ENCODE measurements around the gene RNU1-2.
A peak's percentile ranks its signal among the peaks of the same experiment; 100 is the strongest.
"Not testable (repeated sequence)": the region's sequence is repeated elsewhere in the genome, so short reads cannot be mapped to it uniquely, and the experiment has no call there.

Gene RNU1-2

DNA sequence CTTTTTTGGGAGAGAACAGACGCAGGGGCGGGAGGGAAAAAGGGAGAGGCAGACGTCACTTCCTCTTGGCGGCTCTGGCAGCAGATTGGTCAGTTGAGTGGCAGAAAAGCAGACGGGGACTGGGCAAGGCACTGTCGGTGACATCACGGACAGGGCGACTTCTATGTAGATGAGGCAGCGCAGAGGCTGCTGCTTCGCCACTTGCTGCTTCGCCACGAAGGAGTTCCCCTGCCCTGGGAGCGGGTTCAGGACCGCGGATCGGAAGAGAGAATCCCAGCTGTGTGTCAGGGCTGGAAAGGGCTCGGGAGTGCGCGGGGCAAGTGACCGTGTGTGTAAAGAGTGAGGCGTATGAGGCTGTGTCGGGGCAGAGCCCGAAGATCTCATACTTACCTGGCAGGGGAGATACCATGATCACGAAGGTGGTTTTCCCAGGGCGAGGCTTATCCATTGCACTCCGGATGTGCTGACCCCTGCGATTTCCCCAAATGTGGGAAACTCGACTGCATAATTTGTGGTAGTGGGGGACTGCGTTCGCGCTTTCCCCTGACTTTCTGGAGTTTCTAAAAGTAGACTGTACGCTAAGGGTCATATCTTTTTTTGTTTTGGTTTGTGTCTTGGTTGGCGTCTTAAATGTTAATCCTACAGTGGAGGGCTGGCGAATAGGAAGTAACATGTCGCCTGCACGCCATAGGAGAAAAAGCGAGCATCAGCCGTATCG, at the start of gene RNU1-2:
TSS of gene RNU1-2 (plus strand) at position 383 of the 718 bp plus-strand sequence.
- peak in 1 of 2 donors; percentile 83 for DNase-seq (ENCODE audit: low read depth in 2 of 2)

DNA sequence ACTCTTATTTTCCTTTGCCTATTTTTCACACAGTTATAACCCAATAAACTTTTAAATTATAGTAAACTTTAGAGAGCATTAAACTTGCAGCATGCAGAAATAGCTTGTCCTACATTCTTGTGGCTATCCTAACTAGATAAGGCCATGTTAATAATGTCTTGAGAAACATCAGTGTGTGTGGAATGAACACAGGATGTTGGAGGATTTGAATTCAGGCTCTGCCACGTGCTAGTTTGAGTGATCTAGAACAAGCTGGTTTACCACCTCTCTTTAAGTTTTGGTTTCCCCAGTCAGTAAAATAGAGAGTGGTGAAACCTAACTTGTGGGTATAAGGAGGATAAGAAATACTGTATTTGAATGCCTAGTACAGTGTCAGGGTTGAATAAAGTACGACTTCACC, 39.6 kb upstream of the RNU1-2 start:
- not testable (repeated sequence) for DNase-seq (ENCODE audit: low read depth in 2 of 2)

DNA sequence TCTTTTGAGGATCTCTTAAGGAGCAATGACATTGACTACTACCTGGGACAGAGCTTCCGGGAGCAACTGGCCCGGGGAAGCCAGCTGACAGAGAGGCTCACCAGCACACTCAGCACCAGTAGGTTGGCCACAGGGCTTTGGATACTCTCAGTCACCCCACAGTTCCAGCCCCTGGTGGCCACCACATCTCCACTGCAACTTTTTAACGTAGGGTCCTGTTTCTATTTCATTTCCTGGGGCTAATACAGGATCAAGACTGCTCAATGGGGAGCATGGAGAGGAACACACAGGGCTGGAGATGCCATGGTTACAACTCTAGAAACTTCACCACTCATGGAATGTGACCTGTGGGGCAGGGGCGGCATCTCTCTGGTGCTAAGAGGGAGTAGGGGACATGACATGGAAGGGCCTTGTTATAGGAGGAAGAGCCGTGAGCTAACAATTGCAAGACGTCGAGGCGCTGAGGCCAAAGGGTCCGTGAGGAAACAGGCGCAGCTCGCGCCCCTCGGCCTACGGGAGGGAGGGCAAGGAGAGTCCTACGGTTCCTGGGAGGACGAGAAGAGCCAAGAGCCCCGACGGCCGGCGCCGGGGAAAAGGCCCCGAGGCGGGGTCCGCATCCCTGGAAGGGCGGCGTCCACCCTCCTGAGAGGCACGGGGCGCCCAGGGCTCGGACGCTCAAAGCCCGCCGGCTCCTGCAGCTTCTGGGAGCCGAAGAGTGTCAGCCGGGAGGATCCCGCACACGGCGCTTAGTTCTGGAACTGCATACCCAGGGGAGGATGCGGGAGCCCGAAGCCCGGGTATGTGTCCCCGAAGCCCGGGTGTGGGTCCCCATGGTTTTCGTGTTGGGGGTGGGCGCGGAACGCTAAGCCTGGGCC, 36.4 kb upstream of the RNU1-2 start:
- not testable (repeated sequence) for DNase-seq (ENCODE audit: low read depth in 2 of 2)

- not testable (repeated sequence) for DNase-seq (ENCODE audit: low read depth in 2 of 2)
Observed at GRCh38 chr1:16860048-16860447, 35.7 kb upstream of the RNU1-2 start.

DNA sequence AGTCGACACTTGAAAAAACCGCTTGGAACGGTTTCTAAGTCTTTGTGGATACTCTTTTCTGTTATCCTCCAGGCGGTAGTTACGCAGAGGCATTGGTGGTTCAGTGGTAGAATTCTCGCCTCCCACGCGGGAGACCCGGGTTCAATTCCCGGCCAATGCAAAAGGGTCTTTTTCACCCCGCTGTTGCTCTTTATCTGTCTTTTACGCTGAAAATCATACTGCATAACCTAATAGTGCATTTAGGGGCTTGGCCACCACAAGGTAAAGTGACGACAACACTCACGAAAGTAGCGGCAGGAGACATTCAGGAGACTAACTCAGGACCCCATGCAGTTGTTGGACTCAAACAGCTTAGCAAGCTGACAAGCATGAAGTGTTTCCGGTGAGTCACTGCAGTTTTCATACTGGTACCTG, 33.9 kb upstream of the RNU1-2 start:
- DNase-seq (ENCODE audit: low read depth in 2 of 2) = not testable (repeated sequence)

DNA sequence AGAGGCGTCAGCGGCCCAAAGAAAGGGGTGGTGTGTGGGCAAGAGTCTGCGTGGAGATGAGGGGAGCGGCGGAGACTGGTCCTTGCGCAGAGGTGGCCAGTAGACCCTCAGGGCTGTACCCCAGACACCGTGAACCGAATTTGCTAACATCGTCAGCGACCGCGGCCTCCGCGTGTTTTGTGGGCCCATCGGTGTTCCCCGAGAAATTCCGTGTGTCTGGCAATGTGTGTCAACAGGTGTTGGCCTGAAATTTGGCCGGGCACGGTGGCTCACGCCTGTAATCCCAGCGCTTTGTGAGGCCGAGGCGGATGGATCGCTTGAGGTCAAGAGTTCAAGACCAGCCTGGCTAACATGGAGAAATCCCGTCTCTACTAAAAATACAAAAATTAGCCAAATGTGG, 33.4 kb upstream of the RNU1-2 start:
- not testable (repeated sequence) for DNase-seq (ENCODE audit: low read depth in 2 of 2)

GRCh38 chr1:16863024-16863423, 32.8 kb upstream of the RNU1-2 start:
- DNase-seq (ENCODE audit: low read depth in 2 of 2) = not testable (repeated sequence)

DNA sequence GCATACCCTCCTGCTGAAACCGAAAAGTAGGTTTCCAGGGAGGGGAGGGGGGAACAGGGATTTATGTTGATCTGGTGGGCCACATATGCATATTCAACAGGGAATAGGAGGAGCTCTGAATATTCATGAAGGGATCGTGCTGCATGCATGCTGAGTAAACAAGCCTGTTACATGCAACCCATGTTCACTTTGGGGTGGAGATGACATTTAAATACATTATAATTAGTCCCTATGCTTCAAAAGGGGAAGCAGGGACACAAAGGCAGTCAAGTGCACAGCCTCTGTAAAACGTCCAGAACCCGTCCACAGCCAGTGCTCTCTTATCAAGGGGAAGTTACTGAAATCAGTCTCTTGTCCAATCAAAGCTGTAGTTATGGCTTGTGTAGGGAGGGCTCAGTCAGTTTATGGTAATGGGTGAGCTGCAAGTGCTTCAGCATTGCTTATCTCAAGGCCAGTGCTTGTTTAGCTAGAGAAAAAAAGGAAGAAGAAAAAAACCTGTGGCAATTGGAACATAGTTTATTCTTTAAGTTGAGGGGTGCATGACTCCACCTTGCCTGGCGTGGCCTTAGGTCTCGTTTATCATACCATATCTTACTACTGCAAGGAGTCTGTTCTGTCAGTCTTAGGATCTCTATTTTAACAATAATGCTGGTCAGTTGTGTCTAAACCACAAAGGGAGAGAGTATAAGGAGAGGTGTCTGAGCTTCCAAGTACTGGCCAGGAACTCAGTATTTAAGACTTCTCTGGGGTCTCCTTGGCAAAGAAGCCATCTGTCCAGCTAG, 28.7 kb upstream of the RNU1-2 start:
- DNase-seq (ENCODE audit: low read depth in 2 of 2) = not testable (repeated sequence)

GRCh38 chr1:16868787-16869186, 27.0 kb upstream of the RNU1-2 start:
- DNase-seq (ENCODE audit: low read depth in 2 of 2) = not testable (repeated sequence)

GRCh38 chr1:16869996-16870395, 25.8 kb upstream of the RNU1-2 start:
- not testable (repeated sequence) for DNase-seq (ENCODE audit: low read depth in 2 of 2)

DNA sequence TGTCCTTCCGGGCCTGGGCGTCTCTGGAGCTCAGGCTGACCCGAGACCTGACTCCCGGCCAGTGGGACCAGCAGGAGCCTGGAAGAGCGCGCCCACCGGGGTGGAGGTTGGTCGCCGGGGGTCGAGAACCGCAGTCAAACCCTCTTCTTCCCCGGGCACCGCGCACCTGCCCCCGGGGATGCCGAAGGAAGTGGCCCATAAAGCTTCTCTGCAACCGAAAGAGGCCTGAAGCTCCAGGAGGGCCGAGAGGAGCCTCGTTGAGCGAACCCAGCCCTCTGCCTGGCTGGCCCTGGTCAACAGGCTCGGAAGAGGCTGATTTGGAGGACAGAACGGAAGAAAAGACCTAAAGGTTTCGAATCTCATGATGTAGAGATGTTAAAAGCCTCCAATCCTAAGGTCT, 24.6 kb upstream of the RNU1-2 start:
- not testable (repeated sequence) for DNase-seq (ENCODE audit: low read depth in 2 of 2)

DNA sequence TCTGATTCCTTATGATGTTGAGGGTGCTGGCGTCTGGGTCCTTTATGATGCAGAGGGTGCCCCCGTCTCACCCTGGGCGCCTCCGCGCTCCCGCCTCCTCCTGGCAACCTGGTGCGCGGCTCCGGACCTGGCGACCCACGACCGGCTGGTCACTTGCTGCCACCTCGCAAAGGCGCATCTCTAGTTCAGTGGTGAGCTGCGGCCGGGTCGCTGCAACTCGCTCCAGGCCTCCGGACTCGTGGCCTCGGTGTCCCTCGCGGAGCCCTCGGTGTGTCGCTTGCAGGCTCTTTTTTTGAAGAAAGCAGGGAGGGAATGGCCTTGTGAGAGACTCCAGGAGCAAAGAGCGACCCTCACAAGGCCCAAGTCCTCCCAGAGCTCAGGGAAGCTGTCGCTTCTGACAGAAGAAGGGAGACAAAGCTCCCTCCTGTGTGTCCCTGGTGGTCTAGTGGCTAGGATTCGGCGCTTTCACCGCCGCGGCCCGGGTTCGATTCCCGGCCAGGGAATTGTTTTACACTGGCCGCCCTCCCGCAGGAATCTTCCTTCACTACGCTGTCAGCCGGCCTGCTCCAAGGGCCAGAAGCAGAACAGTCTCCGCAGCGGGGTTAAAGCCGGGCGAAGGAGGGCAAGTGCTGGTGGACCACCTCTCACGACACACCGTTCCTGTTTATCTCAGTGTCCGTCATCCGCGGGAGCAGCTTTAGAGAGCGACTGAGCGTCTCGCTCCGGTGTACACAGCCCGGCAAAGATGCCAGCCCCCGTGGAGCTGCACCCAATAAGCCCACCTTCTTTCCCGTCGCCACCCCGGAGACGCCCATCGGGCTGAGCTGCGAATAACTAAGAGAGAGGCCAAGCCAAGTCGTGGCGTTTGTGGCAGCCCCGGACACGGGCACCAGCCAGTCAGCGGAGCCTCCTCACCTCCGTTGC, 23.4 kb upstream of the RNU1-2 start:
- peak in 1 of 2 donors; percentile 29 for DNase-seq (ENCODE audit: low read depth in 2 of 2)

- DNase-seq (ENCODE audit: low read depth in 2 of 2) = peak in 1 of 2 donors; percentile 46
Observed at GRCh38 chr1:16873076-16873879, 22.5 kb upstream of the RNU1-2 start.

- not testable (repeated sequence) for DNase-seq (ENCODE audit: low read depth in 2 of 2)
Observed at GRCh38 chr1:16874968-16875765, 20.6 kb upstream of the RNU1-2 start.

- DNase-seq (ENCODE audit: low read depth in 2 of 2) = not testable (repeated sequence)
Observed at GRCh38 chr1:16881742-16882141, 14.0 kb upstream of the RNU1-2 start.

- DNase-seq (ENCODE audit: low read depth in 2 of 2) = no peak
Observed at GRCh38 chr1:16882986-16883385, 12.8 kb upstream of the RNU1-2 start.

DNA sequence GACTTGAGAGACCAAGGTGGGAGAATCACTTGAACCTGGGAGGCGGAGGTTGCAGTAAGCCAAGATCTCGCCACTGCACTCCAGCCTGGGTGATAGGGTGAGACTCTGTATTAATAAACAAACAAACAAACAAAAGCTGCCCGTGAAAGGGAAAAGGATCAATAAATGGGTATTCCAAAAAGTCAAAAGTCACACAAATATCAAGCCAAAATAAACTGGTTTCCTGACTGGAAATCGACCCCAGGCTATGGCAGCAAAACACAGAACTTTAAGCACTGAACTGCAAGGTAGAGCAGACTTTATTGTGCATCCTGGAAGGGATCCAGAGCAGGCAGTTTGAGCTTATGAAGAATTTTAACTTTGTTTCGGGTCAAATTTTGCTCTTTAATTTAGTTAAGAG, 11.3 kb upstream of the RNU1-2 start:
- not testable (repeated sequence) for DNase-seq (ENCODE audit: low read depth in 2 of 2)

GRCh38 chr1:16886860-16887605, 8.7 kb upstream of the RNU1-2 start:
- no peak for DNase-seq (ENCODE audit: low read depth in 2 of 2)

Data from stimulated activated CD4-positive, alpha-beta T cell treated with anti-CD3 and anti-CD28 coated beads, Interleukin-1b, Interleukin-23, amount 100 ng/mL, for 1 hour (primary cell).